DMS153 treated with DMSO at 0.1 percent for 48 hours (cell line): ENCODE data around the gene TMEM59L.
A peak's percentile ranks its signal among the peaks of the same experiment; 100 is the strongest.
"Not testable (repeated sequence)": the region's sequence is repeated elsewhere in the genome, so short reads cannot be mapped to it uniquely, and the experiment has no call there.

Experiments
- DNase-seq: peaks from one replicate; lab custom pipeline; 2025; ENCODE audit not compliant: unreplicated experiment; lab: John Stamatoyannopoulos, UW

Gene TMEM59L

GRCh38 chr19:18612772-18613588, at the start of gene TMEM59L:
Gene TMEM59L, plus strand, starts transcription at chr19:18612870. Its CDS starts 89 bp downstream, at chr19:18612959.
- DNase-seq: no peak

GRCh38 chr19:18566953-18567352, 45.7 kb upstream of the TMEM59L start:
- no peak for DNase-seq

GRCh38 chr19:18568367-18568766, 44.3 kb upstream of the TMEM59L start:
- DNase-seq: no peak

DNA sequence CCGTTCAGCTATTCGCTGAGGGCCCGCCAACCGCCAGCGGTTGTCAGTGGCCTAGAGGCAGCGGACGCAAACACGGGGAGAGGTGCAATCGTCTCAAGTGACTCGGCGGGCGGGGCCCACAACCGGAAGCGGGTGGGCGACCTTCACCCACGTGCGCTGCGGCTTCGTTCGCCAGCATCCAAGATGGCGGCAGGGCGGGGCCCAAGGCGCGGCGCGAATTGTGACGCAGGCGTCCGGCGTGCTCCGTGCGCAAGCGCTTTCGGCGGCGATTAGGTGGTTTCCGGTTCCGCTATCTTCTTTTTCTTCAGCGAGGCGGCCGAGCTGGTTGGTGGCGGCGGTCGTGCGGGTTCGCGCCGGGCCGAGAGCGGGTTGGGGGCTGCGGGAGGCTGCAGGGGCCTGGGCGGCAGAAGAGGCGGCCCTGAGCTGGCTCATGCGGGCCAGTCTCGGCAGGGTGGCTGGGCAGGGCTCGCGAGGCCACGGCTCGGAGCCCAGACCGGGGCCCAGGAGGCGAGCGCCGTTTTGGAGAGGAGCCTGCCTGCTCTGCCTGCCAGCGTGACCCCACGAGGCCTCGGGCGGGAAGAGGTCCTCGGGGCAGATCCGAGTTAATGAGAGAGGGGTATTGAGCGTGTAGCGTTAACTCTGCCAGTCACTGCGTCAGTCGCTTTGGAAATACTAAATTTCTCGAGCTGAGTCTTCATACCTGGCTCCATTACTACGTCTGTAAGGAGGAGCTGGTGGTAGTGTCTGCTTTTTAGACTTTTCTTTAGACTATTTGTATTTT, 40.9 kb upstream of the TMEM59L start, which contains the start of gene UBA52:
Gene UBA52 (plus strand): TSS at position 294 of the 781 bp plus-strand sequence. CDS start 1,444 bp downstream, outside the sequence.
- DNase-seq: peak; percentile 89

- DNase-seq: no peak
Observed at GRCh38 chr19:18574691-18575291, 37.9 kb upstream of the TMEM59L start.

- no peak for DNase-seq
Observed at GRCh38 chr19:18576383-18576782, 36.3 kb upstream of the TMEM59L start.

GRCh38 chr19:18577365-18577914, 35.2 kb upstream of the TMEM59L start:
- DNase-seq: no peak

DNA sequence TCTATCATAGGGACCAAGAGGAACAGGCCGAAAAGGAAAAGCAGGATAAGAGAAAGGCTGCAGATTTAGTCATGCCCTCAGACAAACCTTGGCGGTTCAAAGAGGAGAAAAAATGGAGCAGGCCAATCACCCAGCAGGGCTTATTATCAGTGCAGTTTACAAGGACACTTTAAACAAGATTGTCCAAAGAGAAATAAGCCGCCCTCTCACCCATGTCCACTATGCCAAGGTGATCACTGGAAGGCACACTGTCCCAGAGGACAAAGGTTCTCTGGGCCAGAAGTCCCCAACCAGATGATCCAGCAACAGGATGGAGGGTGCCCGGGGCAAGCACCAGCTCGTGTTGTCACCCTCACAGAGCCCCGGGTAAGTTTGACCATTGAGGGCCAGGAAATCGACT, 32.4 kb upstream of the TMEM59L start:
- DNase-seq: no peak

DNA sequence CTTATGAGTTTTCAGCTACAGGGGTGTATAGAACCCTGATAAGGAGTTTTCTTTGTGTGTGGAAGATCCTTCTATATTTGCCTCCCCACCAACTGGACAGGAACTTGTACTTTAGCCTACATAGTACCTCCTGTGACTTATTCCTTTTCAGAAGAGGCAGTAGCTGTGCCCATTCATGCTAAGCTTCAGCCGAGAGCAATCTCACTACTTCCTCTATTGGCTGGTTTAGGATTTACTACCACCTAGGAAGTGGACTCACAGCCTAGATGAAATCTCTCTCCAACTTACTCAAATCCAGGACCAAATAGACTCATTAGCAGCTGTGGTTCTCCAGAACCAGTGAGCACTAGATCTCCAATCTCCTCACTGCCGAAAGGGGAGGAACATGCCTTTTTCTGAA, 26.4 kb upstream of the TMEM59L start:
- no peak for DNase-seq

- no peak for DNase-seq
Observed at GRCh38 chr19:18587561-18587960, 25.1 kb upstream of the TMEM59L start.

GRCh38 chr19:18587962-18588610, 24.6 kb upstream of the TMEM59L start:
- DNase-seq: no peak

DNA sequence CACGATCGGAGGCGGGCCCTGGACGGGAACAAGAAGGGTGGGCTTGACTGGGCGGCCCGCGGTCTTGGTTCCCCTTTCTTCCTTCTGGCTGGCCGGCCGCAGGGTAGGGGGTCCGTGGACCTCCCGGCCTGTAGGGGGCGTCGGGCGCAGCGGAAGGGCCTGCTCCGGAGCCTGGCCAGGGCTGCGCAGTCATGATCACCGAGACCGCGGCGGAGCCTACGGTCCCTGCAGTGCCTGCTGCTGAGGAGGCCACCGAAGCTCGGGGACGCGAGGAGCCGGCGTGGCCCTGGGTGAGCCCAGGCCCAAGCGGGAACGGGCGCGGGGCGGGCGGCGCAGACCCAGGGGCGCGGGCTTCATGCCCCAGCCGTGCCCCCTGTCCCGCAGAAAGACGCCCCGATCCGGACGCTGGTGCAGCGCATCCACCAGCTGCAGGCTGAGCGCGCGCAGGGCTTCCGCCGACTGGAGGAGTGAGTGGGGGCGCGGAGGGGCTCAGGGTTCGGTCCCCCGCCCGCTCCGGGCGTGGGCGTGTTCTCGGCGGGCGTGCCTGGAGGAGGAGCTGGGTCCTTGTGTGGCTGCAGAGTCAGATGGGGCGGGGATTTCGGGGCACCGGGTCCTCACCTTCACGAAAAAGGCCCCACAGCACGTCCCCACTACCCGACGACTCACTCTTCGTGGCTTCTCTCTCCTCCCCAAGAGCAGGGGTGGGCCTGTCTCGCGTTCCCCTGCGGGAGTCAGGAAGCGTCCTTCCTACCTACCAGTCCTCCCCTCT, 23.9 kb upstream of the TMEM59L start, which contains the start of gene REX1BD:
Gene REX1BD (plus strand): TSS at position 188 of the 769 bp plus-strand sequence. CDS start 4 bp downstream, at position 192.
- peak; percentile 26 for DNase-seq

- peak; percentile 56 for DNase-seq
Observed at GRCh38 chr19:18589380-18590272, 23.0 kb upstream of the TMEM59L start.

DNA sequence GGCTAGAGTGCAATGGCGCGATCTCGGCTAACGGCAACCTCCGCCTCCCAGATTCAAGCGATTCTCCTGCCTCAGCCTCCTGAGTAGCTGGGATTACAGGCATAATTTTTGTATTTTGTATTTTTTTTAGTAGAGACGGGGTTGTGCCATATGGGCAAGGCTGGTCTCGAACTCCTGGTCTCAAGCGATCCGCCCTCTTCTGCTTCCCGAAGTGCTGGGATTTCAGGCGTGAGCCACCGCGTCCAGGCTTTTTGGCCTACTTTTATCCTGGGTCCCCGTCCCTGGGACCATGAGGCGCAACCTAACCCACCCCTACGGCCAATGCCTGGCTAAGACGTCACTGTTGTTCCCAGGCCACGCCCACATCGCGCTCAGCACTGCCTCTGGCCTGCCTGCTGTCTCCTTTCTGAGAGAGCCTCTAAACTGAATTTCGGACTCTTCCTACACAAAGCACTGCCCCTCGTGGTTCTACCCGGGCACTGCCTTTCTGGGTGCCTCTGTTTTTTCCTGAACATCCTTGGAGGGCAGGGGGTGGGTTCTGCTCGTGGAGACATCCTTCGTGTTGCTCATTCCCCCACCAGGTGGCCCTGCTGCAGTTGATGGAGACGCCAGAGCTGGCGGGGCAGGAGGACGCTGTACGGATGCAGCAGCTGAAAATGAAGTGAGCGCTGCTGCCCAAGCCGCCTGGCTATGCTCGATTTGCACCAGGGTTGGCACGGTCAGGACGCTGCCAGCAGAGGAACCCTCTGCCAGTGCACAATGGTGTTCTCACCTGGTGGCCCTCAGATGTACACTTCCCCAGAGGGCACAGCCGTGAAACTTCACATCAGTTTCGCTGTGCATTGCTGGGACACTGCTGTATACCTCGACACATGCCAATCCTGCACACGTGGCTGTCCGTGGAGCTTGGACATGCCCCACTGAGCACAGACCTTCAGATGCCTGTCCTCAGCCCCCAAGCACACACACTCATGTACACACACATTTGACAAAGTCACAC, 22.1 kb upstream of the TMEM59L start:
- peak; percentile 97 for DNase-seq

GRCh38 chr19:18591735-18592385, 20.8 kb upstream of the TMEM59L start:
- DNase-seq: no peak

- DNase-seq: not testable (repeated sequence)
Observed at GRCh38 chr19:18592732-18593131, 19.9 kb upstream of the TMEM59L start.
